Umbilical cord (tissue), 2 donors: ENCODE results near the gene PIH1D1. TPM values are rescaled to one million over a fixed set of nuclear protein-coding genes. Genes with fewer than 3 reads are reported as not detected.

Source experiments
- DNase-seq: peaks from one replicate; pipeline ENCODE4 v3.0.0-alpha.2; 2015; ENCODE audit warnings: low spot score
- total RNA-seq: library from RNA; depleted of rRNA; stranded (reverse); fragments of >200 nt; gene quantifications from one replicate; pipeline ENCODE4 v1.2.3, GENCODE V29; 2014; ENCODE audit warnings: low replicate concordance; ENCODE audit not compliant: insufficient read depth

PIH1D1 gene
- total RNA-seq, 1 donor from 2014 or later: 61.9 TPM

GRCh38 chr19:49435670-49436069 is 15.9 kb downstream of the PIH1D1 start:
- DNase-seq: no peak

GRCh38 chr19:49434907-49435583 is 16.6 kb downstream of the PIH1D1 start:
- no peak for DNase-seq

- DNase-seq: no peak
Observed at GRCh38 chr19:49433240-49433901, 18.2 kb downstream of the PIH1D1 start.

GRCh38 chr19:49432141-49433073 is 19.2 kb downstream of the PIH1D1 start:
- DNase-seq: no peak

- no peak for DNase-seq
Observed at GRCh38 chr19:49431330-49431749, 20.3 kb downstream of the PIH1D1 start.

- no peak for DNase-seq
Observed at GRCh38 chr19:49430678-49431329, 20.8 kb downstream of the PIH1D1 start.

GRCh38 chr19:49430172-49430677 is 21.4 kb downstream of the PIH1D1 start:
- no peak for DNase-seq

GRCh38 chr19:49428547-49429451 is 22.8 kb downstream of the PIH1D1 start:
- no peak for DNase-seq

- no peak for DNase-seq
Observed at GRCh38 chr19:49427855-49428546, 23.6 kb downstream of the PIH1D1 start.

GRCh38 chr19:49427339-49427738 is 24.3 kb downstream of the PIH1D1 start:
- no peak for DNase-seq

GRCh38 chr19:49425922-49426592 is 25.6 kb downstream of the PIH1D1 start:
- no peak for DNase-seq

- no peak for DNase-seq
Observed at GRCh38 chr19:49425178-49425577, 26.4 kb downstream of the PIH1D1 start, which contains the start of gene GFY. Gene GFY (plus strand): TSS chr19:49425388. CDS start chr19:49426431, 1,043 bp downstream.

GRCh38 chr19:49423985-49424303 is 27.7 kb downstream of the PIH1D1 start:
- DNase-seq: no peak

GRCh38 chr19:49423071-49423984 is 28.3 kb downstream of the PIH1D1 start, which contains the start of gene PTH2:
Gene PTH2 (minus strand): TSS chr19:49423441. CDS start chr19:49423339, 102 bp downstream.
- no peak for DNase-seq

GRCh38 chr19:49422407-49423070 is 29.1 kb downstream of the PIH1D1 start:
- DNase-seq: no peak

- DNase-seq: no peak
Observed at GRCh38 chr19:49421878-49422202, 29.8 kb downstream of the PIH1D1 start.

- peak; percentile 78 for DNase-seq
Observed at GRCh38 chr19:49421039-49421877, 30.4 kb downstream of the PIH1D1 start.
